K562 (cell line): ENCODE data around the gene TIMM44. TPM values are rescaled to one million over a fixed set of nuclear protein-coding genes. Genes with fewer than 3 reads are reported as not detected.

ENCODE experiments used
- ARHGAP35 ChIP-seq: fragments of 450-650 bp; IDR thresholded peaks from 2 replicates; pipeline ENCODE4 v1.6.1; 2018; ENCODE audit not compliant: partially characterized antibody
- FOXK2 ChIP-seq, 2 experiments: fragments of 450-650 bp; IDR thresholded peaks in 1 of 2; conservative IDR thresholded peaks in 1 of 2; 2 replicates each; pipeline ENCODE4 v1.6.1; 2016; ENCODE audit warnings: low read depth in 2 of 2, mild to moderate bottlenecking in 1 of 2
- HMG20B ChIP-seq: fragments of 250-450 bp; sonication (Bioruptor Pico); IDR thresholded peaks from 2 replicates; pipeline ENCODE4 v1.5.0; 2021; ENCODE audit warnings: mild to moderate bottlenecking
- POLR2AphosphoS5 ChIP-seq: IDR thresholded peaks from 2 replicates; pipeline ENCODE4 v1.6.1; 2011; ENCODE audit warnings: mild to moderate bottlenecking, low read depth, low read length, moderate library complexity; ENCODE audit not compliant: control insufficient read depth, insufficient read depth
- PTRF ChIP-seq: fragments of 450-650 bp; IDR thresholded peaks from 2 replicates; pipeline ENCODE4 v1.6.1; 2016; ENCODE audit warnings: mild to moderate bottlenecking, missing genetic modification characterization, missing compliant biosample characterization
- SPI1 ChIP-seq: IDR thresholded peaks from 2 replicates; pipeline ENCODE4 v1.6.1; 2011; ENCODE audit warnings: low read depth, low read length, control low read depth, borderline replicate concordance
- TEAD4 ChIP-seq, 2 experiments: sonication (generic) in 1 of 2; formaldehyde crosslinking in 1 of 2; IDR thresholded peaks; 2 replicates each; pipeline versions ENCODE4 v1.6.1 to v1.8.0; 2012 to 2022; ENCODE audit warnings: borderline replicate concordance in 1 of 2, inconsistent platforms in 1 of 2, low read length in 1 of 2, mild to moderate bottlenecking in 1 of 2, missing genetic modification reagents in 1 of 2
- ZNF324 ChIP-seq: fragments of 250-450 bp; sonication (Bioruptor Pico); IDR thresholded peaks from 2 replicates; pipeline ENCODE4 v1.4.0; 2020; ENCODE audit warnings: mild to moderate bottlenecking
- ZNF589 ChIP-seq: fragments of 200-800 bp; sonication (Bioruptor generic); IDR thresholded peaks from 2 replicates; pipeline ENCODE4 v1.6.1; 2016; ENCODE audit warnings: low read depth, missing genetic modification characterization, missing compliant biosample characterization
- polyA plus RNA-seq, 8 experiments: library from polyadenylated mRNA; depleted of rRNA in 4 of 8; stranded (reverse) in 5 of 8; unstranded in 3 of 8; fragments of >200 nt; fragmentation: Nextera tagmentation in 2 of 8; fragmentation: Illumina TruSeq in 1 of 8; extraction: Ambion mirVana in 2 of 8; extraction: Trizol in 1 of 8; gene quantifications; 2 replicates each; pipeline versions ENCODE4 v1.2.1 to v1.2.3, GENCODE V29; 2011 to 2014; ENCODE audit warnings: inconsistent platforms in 1 of 8, missing spikeins in 1 of 8
- total RNA-seq, 7 experiments: library from RNA; depleted of rRNA in 6 of 7; stranded (reverse); fragments of >200 nt in 6 of 7; fragmentation: Illumina TruSeq in 2 of 7; extraction: Trizol in 2 of 7; gene quantifications; 2 replicates each; pipeline versions ENCODE4 v1.2.1 to v1.2.3, GENCODE V29; 2011 to 2021; ENCODE audit warnings: low replicate concordance in 1 of 7
- TF ChIP-seq, protein P1 (sequence below): fragments of 450-650 bp; formaldehyde crosslinking; IDR thresholded peaks from 2 replicates; pipeline ENCODE4 v1.4.0; 2020; ENCODE audit warnings: mild to moderate bottlenecking, moderate library complexity
- TF ChIP-seq, protein P2 (sequence below): fragments of 250-450 bp; sonication (Bioruptor Pico); IDR thresholded peaks from 2 replicates; pipeline ENCODE4 v1.5.0; 2021
- TF ChIP-seq, protein P3 (sequence below): fragments of 250-450 bp; sonication (Bioruptor Pico); IDR thresholded peaks from 2 replicates; pipeline ENCODE4 v1.4.0; 2020
- TF ChIP-seq, protein P4 (sequence below): sonication (generic); formaldehyde crosslinking; IDR thresholded peaks from 2 replicates; pipeline ENCODE4 v1.8.1; 2023; ENCODE audit warnings: missing genetic modification reagents, mild to moderate bottlenecking, borderline replicate concordance

Gene TIMM44
- total and polyA plus RNA-seq, 9 of the 15 experiments (the other 6 are each of a cell fraction or from before 2014, with no cell fraction given), result 10.3 to 231 (median 89.3) TPM

DNA sequence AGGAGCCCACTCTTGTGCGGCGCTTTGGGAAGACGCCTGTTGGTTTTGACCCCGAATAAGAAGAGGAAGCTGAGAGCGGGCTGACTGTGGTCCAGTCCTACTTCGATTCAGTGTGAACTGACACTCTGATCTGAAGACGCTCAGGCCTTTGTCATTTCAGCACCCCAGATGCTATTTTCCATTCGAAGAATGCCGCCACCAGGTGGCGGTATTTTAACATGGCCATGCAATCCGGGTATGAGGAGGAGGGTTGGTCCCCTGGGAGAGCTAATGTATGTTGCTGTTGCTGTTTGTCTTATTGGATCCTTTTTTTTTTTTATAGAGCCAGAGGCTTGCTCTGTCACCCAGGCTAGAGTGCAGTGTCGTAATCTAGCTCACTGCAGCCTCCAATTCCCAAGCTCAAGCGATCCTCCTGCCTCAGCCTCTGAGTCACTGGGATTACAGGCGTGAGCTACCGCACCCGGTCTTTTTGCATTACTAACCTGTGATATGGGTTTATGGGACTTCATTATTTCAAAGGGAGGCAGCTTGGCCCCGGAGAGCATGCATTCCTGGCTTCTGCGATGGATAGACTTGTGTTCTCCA, 803 bp upstream of the TIMM44 start (continued):
- no peak; a peak in 2 of 4 replicates for TF ChIP-seq FOXK2 (conservative IDR thresholded peaks at IDR 0.05 in 1 of 2, IDR thresholded peaks at IDR 0.05 in 1 of 2; ENCODE audit: low read depth in 2 of 2)
- TF ChIP-seq SPI1, result no peak
- no peak for TF ChIP-seq HMG20B (CRISPR knock-in tag)
- TF ChIP-seq TEAD4 (IDR thresholded peaks at IDR 0.05; ENCODE audit: low read length), result peak; percentile 42; the same call in 1 of the 2 replicates
- no peak for TF ChIP-seq TEAD4 (CRISPR knock-in tag; IDR thresholded peaks at IDR 0.05; ENCODE audit: borderline replicate concordance)
- TF ChIP-seq, protein P1, sequence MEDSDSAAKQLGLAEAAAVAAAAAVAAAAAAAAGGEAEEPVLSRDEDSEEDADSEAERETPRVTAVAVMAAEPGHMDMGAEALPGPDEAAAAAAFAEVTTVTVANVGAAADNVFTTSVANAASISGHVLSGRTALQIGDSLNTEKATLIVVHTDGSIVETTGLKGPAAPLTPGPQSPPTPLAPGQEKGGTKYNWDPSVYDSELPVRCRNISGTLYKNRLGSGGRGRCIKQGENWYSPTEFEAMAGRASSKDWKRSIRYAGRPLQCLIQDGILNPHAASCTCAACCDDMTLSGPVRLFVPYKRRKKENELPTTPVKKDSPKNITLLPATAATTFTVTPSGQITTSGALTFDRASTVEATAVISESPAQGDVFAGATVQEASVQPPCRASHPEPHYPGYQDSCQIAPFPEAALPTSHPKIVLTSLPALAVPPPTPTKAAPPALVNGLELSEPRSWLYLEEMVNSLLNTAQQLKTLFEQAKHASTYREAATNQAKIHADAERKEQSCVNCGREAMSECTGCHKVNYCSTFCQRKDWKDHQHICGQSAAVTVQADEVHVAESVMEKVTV, result peak; percentile 35; the same call in 1 of the 2 replicates
- no peak for TF ChIP-seq ARHGAP35
- TF ChIP-seq, protein P2, sequence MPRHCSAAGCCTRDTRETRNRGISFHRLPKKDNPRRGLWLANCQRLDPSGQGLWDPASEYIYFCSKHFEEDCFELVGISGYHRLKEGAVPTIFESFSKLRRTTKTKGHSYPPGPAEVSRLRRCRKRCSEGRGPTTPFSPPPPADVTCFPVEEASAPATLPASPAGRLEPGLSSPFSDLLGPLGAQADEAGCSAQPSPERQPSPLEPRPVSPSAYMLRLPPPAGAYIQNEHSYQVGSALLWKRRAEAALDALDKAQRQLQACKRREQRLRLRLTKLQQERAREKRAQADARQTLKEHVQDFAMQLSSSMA (CRISPR knock-in tag), result no peak
- no peak for TF ChIP-seq POLR2AphosphoS5
- no peak for TF ChIP-seq PTRF
- TF ChIP-seq, protein P3, sequence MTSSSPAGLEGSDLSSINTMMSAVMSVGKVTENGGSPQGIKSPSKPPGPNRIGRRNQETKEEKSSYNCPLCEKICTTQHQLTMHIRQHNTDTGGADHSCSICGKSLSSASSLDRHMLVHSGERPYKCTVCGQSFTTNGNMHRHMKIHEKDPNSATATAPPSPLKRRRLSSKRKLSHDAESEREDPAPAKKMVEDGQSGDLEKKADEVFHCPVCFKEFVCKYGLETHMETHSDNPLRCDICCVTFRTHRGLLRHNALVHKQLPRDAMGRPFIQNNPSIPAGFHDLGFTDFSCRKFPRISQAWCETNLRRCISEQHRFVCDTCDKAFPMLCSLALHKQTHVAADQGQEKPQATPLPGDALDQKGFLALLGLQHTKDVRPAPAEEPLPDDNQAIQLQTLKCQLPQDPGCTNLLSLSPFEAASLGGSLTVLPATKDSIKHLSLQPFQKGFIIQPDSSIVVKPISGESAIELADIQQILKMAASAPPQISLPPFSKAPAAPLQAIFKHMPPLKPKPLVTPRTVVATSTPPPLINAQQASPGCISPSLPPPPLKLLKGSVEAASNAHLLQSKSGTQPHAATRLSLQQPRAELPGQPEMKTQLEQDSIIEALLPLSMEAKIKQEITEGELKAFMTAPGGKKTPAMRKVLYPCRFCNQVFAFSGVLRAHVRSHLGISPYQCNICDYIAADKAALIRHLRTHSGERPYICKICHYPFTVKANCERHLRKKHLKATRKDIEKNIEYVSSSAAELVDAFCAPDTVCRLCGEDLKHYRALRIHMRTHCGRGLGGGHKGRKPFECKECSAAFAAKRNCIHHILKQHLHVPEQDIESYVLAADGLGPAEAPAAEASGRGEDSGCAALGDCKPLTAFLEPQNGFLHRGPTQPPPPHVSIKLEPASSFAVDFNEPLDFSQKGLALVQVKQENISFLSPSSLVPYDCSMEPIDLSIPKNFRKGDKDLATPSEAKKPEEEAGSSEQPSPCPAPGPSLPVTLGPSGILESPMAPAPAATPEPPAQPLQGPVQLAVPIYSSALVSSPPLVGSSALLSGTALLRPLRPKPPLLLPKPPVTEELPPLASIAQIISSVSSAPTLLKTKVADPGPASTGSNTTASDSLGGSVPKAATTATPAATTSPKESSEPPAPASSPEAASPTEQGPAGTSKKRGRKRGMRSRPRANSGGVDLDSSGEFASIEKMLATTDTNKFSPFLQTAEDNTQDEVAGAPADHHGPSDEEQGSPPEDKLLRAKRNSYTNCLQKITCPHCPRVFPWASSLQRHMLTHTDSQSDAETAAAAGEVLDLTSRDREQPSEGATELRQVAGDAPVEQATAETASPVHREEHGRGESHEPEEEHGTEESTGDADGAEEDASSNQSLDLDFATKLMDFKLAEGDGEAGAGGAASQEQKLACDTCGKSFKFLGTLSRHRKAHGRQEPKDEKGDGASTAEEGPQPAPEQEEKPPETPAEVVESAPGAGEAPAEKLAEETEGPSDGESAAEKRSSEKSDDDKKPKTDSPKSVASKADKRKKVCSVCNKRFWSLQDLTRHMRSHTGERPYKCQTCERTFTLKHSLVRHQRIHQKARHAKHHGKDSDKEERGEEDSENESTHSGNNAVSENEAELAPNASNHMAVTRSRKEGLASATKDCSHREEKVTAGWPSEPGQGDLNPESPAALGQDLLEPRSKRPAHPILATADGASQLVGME (CRISPR knock-in tag), result no peak; the same call in 1 of the 2 replicates
- no peak for TF ChIP-seq ZNF324 (CRISPR knock-in tag)
- TF ChIP-seq, protein P4, sequence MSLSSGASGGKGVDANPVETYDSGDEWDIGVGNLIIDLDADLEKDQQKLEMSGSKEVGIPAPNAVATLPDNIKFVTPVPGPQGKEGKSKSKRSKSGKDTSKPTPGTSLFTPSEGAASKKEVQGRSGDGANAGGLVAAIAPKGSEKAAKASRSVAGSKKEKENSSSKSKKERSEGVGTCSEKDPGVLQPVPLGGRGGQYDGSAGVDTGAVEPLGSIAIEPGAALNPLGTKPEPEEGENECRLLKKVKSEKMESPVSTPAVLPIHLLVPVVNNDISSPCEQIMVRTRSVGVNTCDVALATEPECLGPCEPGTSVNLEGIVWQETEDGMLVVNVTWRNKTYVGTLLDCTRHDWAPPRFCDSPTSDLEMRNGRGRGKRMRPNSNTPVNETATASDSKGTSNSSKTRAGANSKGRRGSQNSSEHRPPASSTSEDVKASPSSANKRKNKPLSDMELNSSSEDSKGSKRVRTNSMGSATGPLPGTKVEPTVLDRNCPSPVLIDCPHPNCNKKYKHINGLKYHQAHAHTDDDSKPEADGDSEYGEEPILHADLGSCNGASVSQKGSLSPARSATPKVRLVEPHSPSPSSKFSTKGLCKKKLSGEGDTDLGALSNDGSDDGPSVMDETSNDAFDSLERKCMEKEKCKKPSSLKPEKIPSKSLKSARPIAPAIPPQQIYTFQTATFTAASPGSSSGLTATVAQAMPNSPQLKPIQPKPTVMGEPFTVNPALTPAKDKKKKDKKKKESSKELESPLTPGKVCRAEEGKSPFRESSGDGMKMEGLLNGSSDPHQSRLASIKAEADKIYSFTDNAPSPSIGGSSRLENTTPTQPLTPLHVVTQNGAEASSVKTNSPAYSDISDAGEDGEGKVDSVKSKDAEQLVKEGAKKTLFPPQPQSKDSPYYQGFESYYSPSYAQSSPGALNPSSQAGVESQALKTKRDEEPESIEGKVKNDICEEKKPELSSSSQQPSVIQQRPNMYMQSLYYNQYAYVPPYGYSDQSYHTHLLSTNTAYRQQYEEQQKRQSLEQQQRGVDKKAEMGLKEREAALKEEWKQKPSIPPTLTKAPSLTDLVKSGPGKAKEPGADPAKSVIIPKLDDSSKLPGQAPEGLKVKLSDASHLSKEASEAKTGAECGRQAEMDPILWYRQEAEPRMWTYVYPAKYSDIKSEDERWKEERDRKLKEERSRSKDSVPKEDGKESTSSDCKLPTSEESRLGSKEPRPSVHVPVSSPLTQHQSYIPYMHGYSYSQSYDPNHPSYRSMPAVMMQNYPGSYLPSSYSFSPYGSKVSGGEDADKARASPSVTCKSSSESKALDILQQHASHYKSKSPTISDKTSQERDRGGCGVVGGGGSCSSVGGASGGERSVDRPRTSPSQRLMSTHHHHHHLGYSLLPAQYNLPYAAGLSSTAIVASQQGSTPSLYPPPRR, result no peak
- no peak for TF ChIP-seq ZNF589 (CRISPR knock-in tag)
